HG03460 (cell line): Measurements from ENCODE around the gene NPHP4.

Source experiments
- ATAC-seq: cut with Tn5 transposase; IDR thresholded peaks from one replicate; pipeline ENCODE4 v1.9.1; 2021; ENCODE audit not compliant: unreplicated experiment

The NPHP4 gene

GRCh38 chr1:5974631-5975030 is 17.6 kb downstream of the NPHP4 start:
- no peak for ATAC-seq

DNA sequence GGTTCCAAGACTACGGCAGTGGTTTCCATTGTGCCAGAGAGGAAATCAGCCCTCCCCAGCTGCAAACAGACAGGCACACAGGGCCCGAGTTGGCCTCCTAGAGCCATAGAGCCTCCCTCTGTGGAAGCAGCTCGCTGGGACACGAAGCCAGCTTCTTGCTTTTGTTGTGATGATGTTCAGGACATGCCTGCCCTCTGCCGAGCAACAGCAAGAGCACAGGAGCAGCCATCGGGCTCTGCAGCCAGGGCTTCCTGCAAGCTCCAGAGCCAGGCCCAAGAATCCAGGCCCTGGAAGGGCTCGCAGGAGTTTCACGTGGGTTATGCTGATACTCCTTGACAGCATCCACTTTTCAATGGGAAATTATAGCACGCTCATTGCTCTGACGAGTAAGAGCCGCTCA is 18.5 kb downstream of the NPHP4 start:
- ATAC-seq: no peak

- ATAC-seq: no peak
Measured at GRCh38 chr1:5972198-5972520, 20.1 kb downstream of the NPHP4 start.

DNA sequence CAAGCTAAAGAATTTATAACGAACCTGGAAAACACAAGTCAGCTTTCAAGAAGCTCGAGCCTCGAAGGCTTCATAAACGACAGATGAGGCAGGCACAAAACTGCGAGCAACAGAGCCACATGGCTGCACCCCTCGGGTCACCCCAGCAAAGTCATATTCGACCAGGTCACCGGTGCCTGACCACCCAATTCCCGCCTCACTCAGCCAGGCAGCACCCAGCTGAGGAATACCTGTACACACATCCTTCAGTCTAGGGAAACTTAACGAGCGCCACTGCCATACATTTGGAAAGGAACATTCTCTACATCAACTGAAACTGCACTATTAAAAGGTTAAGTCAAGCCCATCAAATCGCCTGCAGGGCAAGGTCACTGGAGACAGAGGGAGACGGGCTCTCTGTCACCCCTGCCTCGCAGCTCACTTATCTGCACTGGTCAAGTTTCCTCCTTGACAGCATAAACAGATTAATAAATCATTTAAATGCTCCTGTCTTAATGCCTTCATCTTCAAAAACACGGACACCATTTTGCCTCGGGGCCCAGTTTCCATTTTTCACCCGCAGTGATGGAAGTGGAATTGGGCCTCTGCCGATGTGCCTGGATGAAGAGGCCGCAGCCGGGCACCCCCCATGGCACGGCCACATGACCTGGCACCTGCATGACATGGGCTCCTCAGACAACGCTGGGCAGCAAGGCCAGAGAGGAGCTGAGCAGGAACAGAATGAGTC is 20.6 kb downstream of the NPHP4 start:
- no peak for ATAC-seq

DNA sequence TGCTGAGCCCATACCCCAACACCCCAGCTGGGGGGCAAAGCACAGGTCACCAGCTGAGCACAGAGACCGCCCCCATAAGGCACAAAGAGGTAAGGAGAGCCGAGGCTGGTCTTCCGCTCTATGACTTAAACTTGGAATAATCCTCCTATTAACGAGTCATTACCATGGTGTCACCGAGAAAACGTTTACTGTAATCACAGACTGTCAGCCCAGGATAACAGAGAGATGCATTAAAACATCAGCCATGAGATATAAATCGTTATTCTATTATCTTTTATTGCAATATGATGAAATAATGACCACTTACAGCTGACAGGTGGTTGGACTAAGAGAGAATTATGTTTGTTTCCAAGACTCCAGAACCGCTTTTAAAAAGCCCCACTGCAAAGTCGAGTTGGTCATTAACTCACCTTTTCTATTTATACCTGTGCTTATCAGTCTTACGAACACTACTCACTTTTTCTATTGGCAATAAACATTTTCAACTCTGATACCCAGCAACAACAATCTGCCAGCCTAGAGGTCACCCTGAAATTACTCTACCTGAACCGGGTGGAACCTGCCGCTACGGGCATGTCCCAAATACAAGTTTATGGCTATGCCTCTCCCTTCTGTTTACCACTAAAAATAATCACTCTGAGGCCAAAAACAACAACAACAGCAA is 21.5 kb downstream of the NPHP4 start:
- no peak for ATAC-seq

DNA sequence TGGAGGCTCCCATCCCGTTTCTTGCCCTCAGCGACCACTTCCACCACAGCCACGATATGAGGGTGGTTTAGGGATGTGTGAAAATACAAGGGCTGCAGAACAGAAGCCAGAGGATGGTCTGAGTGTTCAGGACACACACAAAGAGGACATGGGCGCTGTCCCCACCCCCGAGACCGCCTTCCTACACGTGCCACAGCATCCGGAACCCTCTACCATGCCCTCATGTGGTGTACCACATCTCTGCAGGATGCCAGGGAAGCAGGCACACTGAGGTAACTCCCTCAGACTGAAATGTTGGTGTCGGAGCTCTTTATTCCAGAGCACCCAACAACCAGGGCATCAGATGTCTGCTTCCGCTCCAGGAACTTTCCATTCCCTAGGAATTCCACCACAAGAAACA is 23.1 kb downstream of the NPHP4 start:
- ATAC-seq: no peak

DNA sequence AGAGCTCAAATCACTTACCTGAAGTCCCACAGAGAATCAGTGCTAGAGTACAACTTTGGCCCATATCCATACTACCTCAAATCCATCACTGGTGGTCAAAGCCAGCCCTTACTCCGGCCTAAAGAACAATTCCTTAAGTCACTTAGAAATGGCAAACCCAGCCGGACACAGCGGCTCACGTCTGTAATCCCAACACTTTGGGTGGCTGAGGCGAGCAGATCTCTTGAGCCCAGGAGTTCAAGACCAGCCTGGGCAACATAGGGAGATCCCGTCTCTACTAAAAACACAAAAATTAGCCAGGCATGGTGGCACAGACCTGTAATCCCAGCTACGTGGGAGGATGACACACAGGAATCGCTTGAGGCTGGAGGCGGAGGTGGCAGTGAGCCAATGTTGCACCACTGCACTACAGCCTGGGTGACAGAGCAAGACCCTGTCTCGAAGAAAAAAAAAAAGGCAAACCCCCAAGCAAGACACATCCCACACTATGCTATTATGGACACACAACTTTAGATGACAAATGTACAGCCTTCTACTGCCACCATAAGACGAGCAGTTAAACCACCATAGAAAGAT is 24.0 kb downstream of the NPHP4 start:
- no peak for ATAC-seq

DNA sequence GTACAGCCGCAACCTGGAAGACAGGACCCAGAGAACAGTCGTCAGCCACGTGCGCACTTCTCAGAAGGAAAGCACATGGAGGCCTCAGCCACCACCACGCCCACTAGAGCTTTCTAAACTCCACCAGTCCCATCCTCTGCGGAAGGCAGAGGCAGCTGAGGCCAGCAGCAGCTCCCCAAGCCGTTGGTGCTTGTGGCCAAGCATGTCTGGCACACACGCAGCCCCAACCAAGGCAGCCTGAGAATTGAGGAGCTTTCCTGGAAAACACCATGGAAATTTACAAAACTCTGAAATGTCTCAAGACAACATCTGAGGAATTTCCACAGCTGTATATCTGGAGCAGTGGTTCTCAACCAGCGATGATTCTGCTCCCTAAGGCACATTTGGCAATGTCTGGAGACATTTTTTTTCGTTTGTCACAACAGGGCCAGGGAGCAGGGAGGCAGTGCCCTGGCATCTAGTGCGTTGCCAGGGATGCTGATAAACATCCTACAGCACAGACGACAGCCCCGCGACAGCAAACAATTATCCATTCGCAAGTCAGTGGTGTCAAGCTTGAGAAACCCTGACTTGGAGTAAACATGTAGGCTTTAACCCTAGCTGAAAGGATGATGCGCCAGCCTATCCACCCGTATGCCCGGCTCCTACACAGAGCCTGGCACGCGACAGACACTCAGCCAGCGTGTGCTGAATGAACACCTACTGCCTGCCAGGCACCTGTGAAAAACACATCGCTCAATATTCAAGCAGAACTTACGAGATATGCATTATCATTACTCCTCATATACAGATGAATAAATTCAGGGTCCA is 24.7 kb downstream of the NPHP4 start:
- ATAC-seq: no peak

DNA sequence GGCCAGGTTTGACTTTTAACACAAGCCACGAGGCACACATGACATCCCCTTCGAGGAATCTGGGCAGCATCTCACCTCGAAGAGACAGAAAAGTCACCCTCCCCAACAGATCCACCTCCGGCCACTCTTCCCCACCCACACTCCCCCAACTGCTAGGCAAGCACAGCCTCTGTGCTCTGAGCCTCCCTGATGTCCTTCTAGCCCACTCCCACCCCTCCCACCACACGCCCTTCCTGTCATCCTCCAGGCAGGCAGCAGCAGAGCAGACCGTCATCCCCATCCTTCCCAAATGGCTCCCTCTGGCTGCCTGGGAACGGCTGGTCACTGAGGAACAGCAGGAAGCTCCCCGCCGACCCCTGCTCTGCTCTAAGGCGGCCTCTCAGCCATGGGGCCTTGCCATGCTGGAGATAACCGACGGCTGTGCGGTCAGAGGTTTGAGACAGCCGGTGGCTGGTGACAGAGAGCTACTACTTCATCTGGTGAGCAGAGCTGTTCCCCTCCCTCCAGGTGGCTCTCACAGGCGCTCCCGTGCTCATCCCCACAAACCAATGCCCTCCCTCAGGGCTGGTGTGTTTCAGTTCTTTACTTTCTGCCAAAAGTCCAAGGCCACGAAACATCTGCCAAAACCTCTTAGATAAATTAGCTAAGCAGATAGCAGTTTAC is 25.6 kb downstream of the NPHP4 start:
- ATAC-seq: no peak

- no peak for ATAC-seq
Measured at GRCh38 chr1:5965586-5966131, 26.6 kb downstream of the NPHP4 start.

DNA sequence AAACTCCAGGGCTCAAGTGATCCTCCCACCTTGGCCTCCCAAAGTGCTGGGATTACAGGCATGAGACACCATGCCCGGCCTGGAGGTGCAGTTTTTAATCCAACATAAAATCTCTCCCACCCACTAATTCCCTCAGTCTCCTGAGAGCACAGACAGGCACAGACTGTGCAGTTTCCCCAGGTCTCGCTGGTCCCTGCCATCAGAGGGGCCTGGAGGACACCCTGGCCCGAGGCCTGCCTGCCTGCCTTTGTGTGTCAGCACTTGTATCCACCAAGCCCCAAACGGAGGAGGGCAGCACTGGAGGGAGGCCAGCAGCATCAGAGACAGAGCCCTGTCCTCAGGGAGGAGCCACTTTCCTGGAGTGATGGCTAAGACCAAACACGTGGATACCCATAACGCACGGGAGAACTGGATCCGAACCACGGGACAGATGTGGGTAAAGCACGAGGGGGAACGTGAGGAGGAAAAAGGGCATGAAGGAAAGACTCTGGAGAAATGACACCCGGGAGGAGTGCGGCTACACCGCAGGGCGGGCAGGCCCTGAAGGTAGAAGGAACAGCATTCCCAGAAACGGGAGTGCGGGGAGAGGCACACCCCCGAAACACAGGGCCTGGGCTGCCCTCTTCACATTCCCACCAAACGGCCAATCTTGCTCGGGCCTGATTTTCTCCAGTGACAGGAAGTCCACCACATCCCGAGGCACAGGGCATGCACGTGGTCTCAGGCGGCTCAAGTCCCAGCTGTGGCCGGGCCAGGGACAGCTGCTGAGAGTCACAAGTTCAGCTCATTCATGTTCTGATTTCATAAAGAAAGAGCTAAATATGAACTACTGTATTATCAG is 29.7 kb downstream of the NPHP4 start:
- no peak for ATAC-seq

- no peak for ATAC-seq
Measured at GRCh38 chr1:5961601-5962000, 30.6 kb downstream of the NPHP4 start.

DNA sequence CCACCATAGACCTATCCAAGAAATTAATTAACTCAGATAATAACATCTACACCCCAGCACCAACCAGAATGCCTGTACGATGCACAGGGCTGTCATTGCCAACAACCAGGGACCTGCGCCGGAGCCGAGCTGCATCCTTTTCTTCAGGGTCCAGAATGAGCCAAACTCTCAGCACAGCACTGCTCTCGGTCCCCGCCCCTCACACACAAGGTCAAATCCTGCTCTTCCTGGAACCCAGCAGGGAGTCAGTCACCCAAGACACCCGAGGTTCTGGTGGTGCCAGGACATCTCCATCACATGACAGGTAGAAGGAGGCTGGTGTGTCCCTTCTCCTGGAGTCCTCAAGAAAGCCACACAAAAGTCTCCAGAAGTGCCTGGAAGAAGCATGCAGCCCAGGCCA is 31.9 kb downstream of the NPHP4 start:
- no peak for ATAC-seq

- no peak for ATAC-seq
Measured at GRCh38 chr1:5959667-5960230, 32.5 kb downstream of the NPHP4 start.

DNA sequence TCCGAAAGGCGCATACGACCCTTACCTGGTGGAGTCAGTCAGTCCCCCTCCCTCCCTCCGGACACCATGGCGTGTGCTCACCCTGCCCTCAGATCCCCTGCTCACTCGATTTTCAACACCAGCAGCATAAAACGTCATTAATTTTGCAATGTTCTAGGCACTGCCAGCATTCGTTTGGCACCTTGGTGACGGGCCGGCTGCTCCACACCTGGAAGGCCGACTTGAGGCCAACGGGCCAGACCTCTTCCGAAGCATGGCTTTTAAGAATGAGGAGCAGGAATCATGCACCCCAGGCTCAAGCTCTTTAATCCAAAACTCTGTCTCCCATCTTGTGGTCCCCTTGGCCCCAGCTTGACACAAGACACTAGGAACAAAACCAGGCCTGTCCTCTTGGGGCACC is 33.1 kb downstream of the NPHP4 start:
- ATAC-seq: no peak

DNA sequence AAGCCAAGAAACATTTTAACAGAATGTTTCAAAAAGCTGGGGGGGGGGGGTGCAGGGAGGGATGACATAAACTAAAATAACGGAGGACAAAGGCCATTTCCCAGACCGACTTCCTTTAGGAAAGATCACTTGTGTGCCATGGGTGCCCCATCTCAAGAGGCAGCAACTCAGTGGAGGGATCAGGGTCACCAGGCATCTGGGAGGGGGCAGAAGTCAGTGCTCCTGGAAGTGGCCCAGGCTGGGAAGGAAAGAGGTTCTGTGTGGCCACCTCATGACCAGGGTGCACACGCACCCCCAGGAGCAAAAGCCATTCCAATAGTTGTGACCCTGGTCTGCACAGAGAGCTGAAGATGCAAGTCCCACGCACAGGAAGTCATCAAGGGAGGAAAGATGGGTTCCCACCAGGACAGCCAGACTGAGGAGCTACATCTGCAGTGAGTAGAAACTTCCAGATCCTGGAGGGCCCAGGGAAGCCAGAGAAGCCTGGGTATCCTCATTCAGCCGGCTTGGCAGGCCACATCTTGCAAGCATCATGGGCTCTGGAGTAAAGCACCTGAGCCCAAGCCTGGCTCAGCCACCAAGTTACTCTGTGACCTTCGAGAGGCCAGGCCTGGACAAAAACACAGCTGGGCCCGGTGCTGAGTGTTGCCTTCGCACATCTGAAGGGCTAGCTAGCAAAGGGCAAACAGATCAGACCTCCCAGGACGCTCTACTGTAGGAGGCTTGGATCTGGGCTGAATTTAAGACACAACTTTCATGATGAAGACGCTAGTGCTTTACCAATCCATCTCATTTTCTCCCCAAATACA is 36.0 kb downstream of the NPHP4 start:
- no peak for ATAC-seq

DNA sequence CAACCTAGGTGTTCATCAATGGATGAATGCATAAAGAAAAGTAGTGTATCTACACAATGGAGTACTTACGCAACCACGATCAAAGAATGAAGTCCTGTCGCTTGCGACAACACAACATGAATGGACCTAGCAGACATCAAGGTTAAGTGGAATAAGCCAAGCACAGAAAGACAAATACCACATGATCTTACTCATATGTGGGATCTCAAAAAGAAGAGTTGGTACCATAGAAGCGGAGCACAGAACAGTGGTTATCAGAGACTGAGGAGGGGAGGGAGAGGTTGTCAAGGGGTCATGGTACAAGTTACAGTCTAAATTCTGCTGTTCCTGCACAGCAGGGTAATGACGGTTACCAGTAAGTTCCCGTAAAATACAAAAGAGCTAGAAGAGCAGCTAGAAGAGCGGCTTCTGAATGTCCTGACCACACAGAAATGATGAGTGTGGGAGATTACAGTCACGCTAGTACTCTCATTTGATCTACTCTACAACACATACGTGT is 36.7 kb downstream of the NPHP4 start:
- no peak for ATAC-seq

DNA sequence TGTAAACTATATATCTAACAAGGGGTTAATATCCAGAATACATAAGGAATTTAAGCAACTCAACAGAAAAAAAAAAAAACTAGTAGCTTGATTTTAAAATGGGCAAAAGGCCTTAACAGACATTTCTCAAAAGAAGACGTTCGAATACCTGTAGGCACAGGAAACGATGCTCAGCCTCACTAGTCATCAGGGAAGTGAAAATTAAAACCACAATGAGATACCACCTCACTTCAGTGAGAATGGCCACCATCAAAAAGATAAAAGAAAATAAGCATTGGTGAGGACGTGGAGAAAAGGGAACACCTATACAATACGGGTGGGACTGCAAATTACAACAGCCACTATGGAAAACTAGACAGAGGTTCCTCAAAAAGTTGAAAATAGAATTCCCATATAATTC is 37.3 kb downstream of the NPHP4 start:
- ATAC-seq: no peak

GRCh38 chr1:5953386-5953785 is 38.8 kb downstream of the NPHP4 start:
- no peak for ATAC-seq
